ENCODE results near the gene DNAJA2. TPM values are rescaled to one million over a fixed set of nuclear protein-coding genes. Genes with fewer than 3 reads are reported as not detected.

Gene DNAJA2
- total and polyA plus RNA-seq, 9 of the 15 experiments (the other 6 are each of a cell fraction or from before 2014, with no cell fraction given), result 24.1 to 75.9 (median 50.7) TPM

DNA sequence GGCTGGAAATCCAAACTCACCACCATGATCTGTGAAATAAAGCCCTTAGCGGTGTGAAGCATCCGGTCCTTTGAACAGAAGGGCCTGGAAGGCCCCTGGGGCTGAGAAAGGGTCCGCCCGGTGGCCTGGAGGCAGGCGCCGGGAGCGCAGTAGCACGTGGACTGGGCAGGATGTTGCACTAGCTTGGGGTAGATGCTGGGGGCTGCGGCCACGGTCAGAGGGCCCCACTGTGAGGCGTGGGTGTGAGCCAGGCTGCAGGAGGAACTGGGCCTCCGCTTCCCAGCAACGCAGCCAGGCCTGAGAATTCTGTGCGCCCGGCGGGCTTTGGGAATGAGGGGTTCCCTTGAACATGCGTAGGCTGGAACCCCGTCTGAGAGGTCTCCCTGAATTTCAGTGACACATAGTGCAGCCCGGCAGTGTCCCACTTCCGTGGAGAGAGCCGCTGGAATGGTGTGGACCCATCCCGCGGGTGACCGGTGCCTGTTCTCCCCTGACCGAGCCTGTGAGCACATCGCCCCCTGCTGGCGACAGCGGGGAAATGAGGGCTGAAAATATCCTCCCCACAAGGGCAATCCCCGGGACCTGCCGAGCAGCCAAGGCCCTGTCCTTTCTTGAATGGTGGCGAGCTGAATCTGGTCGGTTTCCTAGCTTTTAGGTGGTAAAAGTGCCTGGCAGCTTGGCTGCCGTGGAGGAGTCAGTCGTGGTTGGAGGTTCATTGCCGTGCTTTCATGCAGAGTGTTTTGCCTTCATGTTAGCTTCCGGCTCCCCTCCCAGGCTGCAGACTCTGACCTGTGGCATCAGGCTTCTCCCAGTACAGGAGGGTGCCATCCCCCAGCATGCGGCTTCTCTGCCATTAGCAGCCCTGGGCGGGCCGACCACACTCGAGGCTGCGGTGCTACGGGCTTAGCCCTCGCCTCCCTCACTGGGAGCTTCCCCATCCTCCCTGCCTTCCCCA is 43.8 kb downstream of the DNAJA2 start (continued):
- TF ChIP-seq PKNOX1 (IDR thresholded peaks at IDR 0.05) (no peak), PHB (CRISPR knock-in tag; IDR thresholded peaks at IDR 0.05) (no peak), PRDM10 (IDR thresholded peaks at IDR 0.05; ENCODE audit: partially characterized antibody) (no peak), CTCFL (IDR thresholded peaks at IDR 0.05; ENCODE audit: borderline replicate concordance, insufficient read depth, low read depth, low read length, poor library complexity, severe bottlenecking) (peak; percentile 66), FOS (IDR thresholded peaks at IDR 0.05; ENCODE audit: extremely low read depth, insufficient read length) (no peak), CTCF (IDR thresholded peaks at IDR 0.05 in 2 of 3, conservative IDR thresholded peaks at IDR 0.05 in 1 of 3; ENCODE audit: insufficient read depth in 2 of 3, low read depth in 1 of 3, low read length in 3 of 3) (peak; percentile 84 to 93 (median 88)), CTBP1 (IDR thresholded peaks at IDR 0.05; ENCODE audit: borderline replicate concordance) (0 out of 2 replicates have a peak, but pooled peaks have one; percentile 18), ZNF347 (CRISPR knock-in tag; IDR thresholded peaks at IDR 0.05; ENCODE audit: low read depth) (no peak), CREB1 (IDR thresholded peaks at IDR 0.05) (no peak), CREB1 (CRISPR knock-in tag; IDR thresholded peaks at IDR 0.05) (no peak), TBP (optimal IDR thresholded peaks at IDR 0.05; ENCODE audit: low read depth, low read length) (peak; percentile 4), ZC3H8 (IDR thresholded peaks at IDR 0.05) (no peak)
- TF ChIP-seq, protein P1, sequence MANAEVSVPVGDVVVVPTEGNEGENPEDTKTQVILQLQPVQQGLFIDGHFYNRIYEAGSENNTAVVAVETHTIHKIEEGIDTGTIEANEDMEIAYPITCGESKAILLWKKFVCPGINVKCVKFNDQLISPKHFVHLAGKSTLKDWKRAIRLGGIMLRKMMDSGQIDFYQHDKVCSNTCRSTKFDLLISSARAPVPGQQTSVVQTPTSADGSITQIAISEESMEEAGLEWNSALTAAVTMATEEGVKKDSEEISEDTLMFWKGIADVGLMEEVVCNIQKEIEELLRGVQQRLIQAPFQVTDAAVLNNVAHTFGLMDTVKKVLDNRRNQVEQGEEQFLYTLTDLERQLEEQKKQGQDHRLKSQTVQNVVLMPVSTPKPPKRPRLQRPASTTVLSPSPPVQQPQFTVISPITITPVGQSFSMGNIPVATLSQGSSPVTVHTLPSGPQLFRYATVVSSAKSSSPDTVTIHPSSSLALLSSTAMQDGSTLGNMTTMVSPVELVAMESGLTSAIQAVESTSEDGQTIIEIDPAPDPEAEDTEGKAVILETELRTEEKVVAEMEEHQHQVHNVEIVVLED (CRISPR knock-in tag; IDR thresholded peaks at IDR 0.05), result no peak
- TF ChIP-seq, protein P2, sequence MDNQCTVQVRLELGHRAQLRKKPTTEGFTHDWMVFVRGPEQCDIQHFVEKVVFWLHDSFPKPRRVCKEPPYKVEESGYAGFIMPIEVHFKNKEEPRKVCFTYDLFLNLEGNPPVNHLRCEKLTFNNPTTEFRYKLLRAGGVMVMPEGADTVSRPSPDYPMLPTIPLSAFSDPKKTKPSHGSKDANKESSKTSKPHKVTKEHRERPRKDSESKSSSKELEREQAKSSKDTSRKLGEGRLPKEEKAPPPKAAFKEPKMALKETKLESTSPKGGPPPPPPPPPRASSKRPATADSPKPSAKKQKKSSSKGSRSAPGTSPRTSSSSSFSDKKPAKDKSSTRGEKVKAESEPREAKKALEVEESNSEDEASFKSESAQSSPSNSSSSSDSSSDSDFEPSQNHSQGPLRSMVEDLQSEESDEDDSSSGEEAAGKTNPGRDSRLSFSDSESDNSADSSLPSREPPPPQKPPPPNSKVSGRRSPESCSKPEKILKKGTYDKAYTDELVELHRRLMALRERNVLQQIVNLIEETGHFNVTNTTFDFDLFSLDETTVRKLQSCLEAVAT (IDR thresholded peaks at IDR 0.05), result no peak
